Colonic mucosa (tissue), 4 donors: ENCODE results near the gene ITGA1. TPM values are rescaled to one million over a fixed set of nuclear protein-coding genes. Genes with fewer than 3 reads are reported as not detected.

ENCODE experiments used
- DNase-seq: peaks from one replicate; pipeline ENCODE4 v3.0.0-alpha.2; 2020
- H3K27ac ChIP-seq: fragments of 200-600 bp; one replicate; pipeline ENCODE4 v1.8.0; 2021
- H3K27me3 ChIP-seq: fragments of 200-600 bp; one replicate; pipeline ENCODE4 v1.8.0; 2021
- H3K36me3 ChIP-seq: fragments of 200-600 bp; one replicate; pipeline ENCODE4 v1.8.0; 2021
- H3K4me1 ChIP-seq: fragments of 200-600 bp; one replicate; pipeline ENCODE4 v1.8.0; 2021; ENCODE audit warnings: mild to moderate bottlenecking
- H3K4me3 ChIP-seq: fragments of 200-600 bp; one replicate; pipeline ENCODE4 v1.8.0; 2021
- H3K9ac ChIP-seq, 2 donors: one replicate each; pipeline ENCODE4 v1.7.0; 2013; ENCODE audit warnings: control low read depth in 2 of 2, low read depth in 2 of 2, low read length in 2 of 2
- H3K9me3 ChIP-seq: fragments of 200-600 bp; one replicate; pipeline ENCODE4 v1.8.0; 2021
- CTCF ChIP-seq: fragments of 200-600 bp; IDR thresholded peaks from one replicate; pipeline ENCODE4 v1.8.0; 2022; ENCODE audit warnings: antibody characterized with exemption, mild to moderate bottlenecking
- intact Hi-C: fragments of 100-400 bp; cut with DNase I; formaldehyde crosslinking; loops from one replicate; pipeline ENCODE4 v1.14.1; 2022
- total RNA-seq, 2 donors: library from RNA; stranded (reverse); fragmentation: NEBNext Ultra II Directional in 1 of 2; extraction: Animal tissue kit (Norgen Biotek cat#: 25700) in 1 of 2; gene quantifications; one replicate each; pipeline ENCODE4 v1.2.1, GENCODE V29; 2021
- donor health status: healthy.
- donor health status: DM: no; HTN: no; CAD: no.
- donor health status: DM: no; HTN: no; CAD: no.

Gene ITGA1
- total RNA-seq, 2 donors from 2014 or later = 19.2 to 52.5 TPM

GRCh38 chr5:52995095-52995494, 207.4 kb downstream of the ITGA1 start:
- Histone ChIP-seq H3K9ac (no peak overlapping the region), H3K9me3 (no peaks in the 10 kb centered on the region), H3K4me1 (no peaks in the 10 kb centered on the region), H3K4me3 (no peak overlapping the region), H3K27ac (no peak overlapping the region), H3K36me3 (no peaks in the 10 kb centered on the region), H3K27me3 (no peaks in the 10 kb centered on the region)
- intact Hi-C loops = no loop called here
- no peak for TF ChIP-seq CTCF
- no peak for DNase-seq

GRCh38 chr5:52995914-52996313, 208.2 kb downstream of the ITGA1 start:
- Histone ChIP-seq H3K9ac (no peak overlapping the region), H3K27me3 (no peaks in the 10 kb centered on the region), H3K4me3 (no peak overlapping the region), H3K36me3 (no peaks in the 10 kb centered on the region), H3K27ac (no peak overlapping the region), H3K4me1 (no peaks in the 10 kb centered on the region), H3K9me3 (no peaks in the 10 kb centered on the region)
- intact Hi-C loops = no loop called here
- no peak for TF ChIP-seq CTCF
- no peak for DNase-seq

GRCh38 chr5:52996979-52997378, 209.3 kb downstream of the ITGA1 start:
- Histone ChIP-seq H3K9ac (no peak overlapping the region), H3K4me1 (no peaks in the 10 kb centered on the region), H3K4me3 (no peak overlapping the region), H3K27me3 (no peaks in the 10 kb centered on the region), H3K36me3 (no peaks in the 10 kb centered on the region), H3K9me3 (no peaks in the 10 kb centered on the region), H3K27ac (no peak overlapping the region)
- no peak for DNase-seq
- intact Hi-C loops = no loop called here
- TF ChIP-seq CTCF = no peak

GRCh38 chr5:52997424-52997823, 209.7 kb downstream of the ITGA1 start:
- Histone ChIP-seq H3K4me3 (no peak overlapping the region), H3K9ac (peak overlapping the region in 1 of 2 donors; percentile 42), H3K27ac (no peak overlapping the region), H3K4me1 (no peaks in the 10 kb centered on the region), H3K27me3 (no peaks in the 10 kb centered on the region), H3K9me3 (no peaks in the 10 kb centered on the region), H3K36me3 (no peaks in the 10 kb centered on the region)
- intact Hi-C loops = no loop called here
- peak; percentile 30 for DNase-seq
- no peak for TF ChIP-seq CTCF

- Histone ChIP-seq H3K36me3 (no peaks in the 10 kb centered on the region), H3K4me1 (no peaks in the 10 kb centered on the region), H3K9ac (no peak overlapping the region), H3K27me3 (no peaks in the 10 kb centered on the region), H3K9me3 (no peaks in the 10 kb centered on the region), H3K4me3 (no peak overlapping the region), H3K27ac (no peak overlapping the region)
- no peak for DNase-seq
- no peak for TF ChIP-seq CTCF
- intact Hi-C loops = no loop called here
Measured at GRCh38 chr5:52998552-52999313, 211.0 kb downstream of the ITGA1 start.
